Lung (tissue), 12 donors: ENCODE results near the gene PACRG. TPM values are rescaled to one million over a fixed set of nuclear protein-coding genes. Genes with fewer than 3 reads are reported as not detected.
A peak's percentile ranks its signal among the peaks of the same experiment; 100 is the strongest.

Source experiments
- ATAC-seq: fragments of 200-7000 bp; cut with Tn5 transposase; one replicate; pipeline ENCODE4 v1.9.1; 2020; ENCODE audit warnings: moderate number of reproducible peaks; ENCODE audit not compliant: insufficient read depth, low FRiP score
- DNase-seq, 3 donors: peaks; one replicate each; pipeline ENCODE4 v3.0.0-alpha.2; 2013 to 2017
- H3K27ac ChIP-seq, 2 donors: one replicate each; pipeline ENCODE4 v1.5.1; 2013; ENCODE audit warnings: mild to moderate bottlenecking in 2 of 2, moderate library complexity in 2 of 2, control low read depth in 1 of 2, inconsistent platforms in 1 of 2, low read depth in 1 of 2, low read length in 1 of 2
- H3K27me3 ChIP-seq, 3 donors: one replicate each; pipeline ENCODE4 v1.5.1; 2013; ENCODE audit warnings: low read length in 2 of 3; ENCODE audit not compliant: control insufficient read depth in 3 of 3, insufficient read depth in 3 of 3
- H3K36me3 ChIP-seq, 4 donors: one replicate each; pipeline ENCODE4 v1.5.1; 2013; ENCODE audit warnings: low read length in 4 of 4, mild to moderate bottlenecking in 1 of 4, moderate library complexity in 1 of 4; ENCODE audit not compliant: control insufficient read depth in 4 of 4, insufficient read depth in 4 of 4
- H3K4me1 ChIP-seq, 5 donors: one replicate each; pipeline ENCODE4 v1.5.1; 2013; ENCODE audit warnings: low read length in 5 of 5, mild to moderate bottlenecking in 2 of 5, moderate library complexity in 1 of 5; ENCODE audit not compliant: control insufficient read depth in 5 of 5, insufficient read depth in 5 of 5
- H3K4me3 ChIP-seq: one replicate; pipeline ENCODE4 v1.5.1; 2013; ENCODE audit warnings: mild to moderate bottlenecking, control low read depth, moderate library complexity
- H3K9ac ChIP-seq, 2 donors: one replicate each; pipeline ENCODE4 v1.5.1; 2013; ENCODE audit warnings: low read length in 2 of 2, control low read depth in 1 of 2; ENCODE audit not compliant: insufficient read depth in 1 of 2
- H3K9me3 ChIP-seq, 4 donors: one replicate each; pipeline ENCODE4 v1.5.1; 2013; ENCODE audit warnings: low read length in 3 of 4, mild to moderate bottlenecking in 1 of 4, moderate library complexity in 1 of 4; ENCODE audit not compliant: control insufficient read depth in 4 of 4, insufficient read depth in 3 of 4
- WGBS, 2 donors: extraction: QIAGEN DNeasy Blood & Tissue Kit; methylation state at CpG; one replicate each; pipeline ENCODE4 v1.1.7; 2013; 5-methylcytosine and 5-hydroxymethylcytosine counted together
- polyA plus RNA-seq, 2 donors: library from polyadenylated mRNA; stranded (reverse); fragments of 200-250 nt; gene quantifications; one replicate each; pipeline ENCODE4 v1.2.1, GENCODE V29; 2013
- total RNA-seq, 2 donors: library from RNA; depleted of rRNA in 1 of 2; stranded (reverse); fragments of >200 nt in 1 of 2; gene quantifications; one replicate each; pipeline ENCODE4 v1.2.1, GENCODE V29; 2014 to 2021
- TF ChIP-seq, protein P1 (sequence below): IDR thresholded peaks from 2 replicates; pipeline ENCODE4 v1.5.1; 2012; ENCODE audit warnings: mild to moderate bottlenecking; ENCODE audit errors: control extremely low read depth, extremely low read depth
- donor health status: control.
- donor health status: control.
- donor health status: Bipolar disorder and iron deficiency.
- donor health status: healthy.
- donor health status: DM: yes; HTN: yes; CAD: no.

Gene PACRG
- total and polyA plus RNA-seq, 4 donors: 3.8 to 26.6 (median 7.4) TPM

DNA sequence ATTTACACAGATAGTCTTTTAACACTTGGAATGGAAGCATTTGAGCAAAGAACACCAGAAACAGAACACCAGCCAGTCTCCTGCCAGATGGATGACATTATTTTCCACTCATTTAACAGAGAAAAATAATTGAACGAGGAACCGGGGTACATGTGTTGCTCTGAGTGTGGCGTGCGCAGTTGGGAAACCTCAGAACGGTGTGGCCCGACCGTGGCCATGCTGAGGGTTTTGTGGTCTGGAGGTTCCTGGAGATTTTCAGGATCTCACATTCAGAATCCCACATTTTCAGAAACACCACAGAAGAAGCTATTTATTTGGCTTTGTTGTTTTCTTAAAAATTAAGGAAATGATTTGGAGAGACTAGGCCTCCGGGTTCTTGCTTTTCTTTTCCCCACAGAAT lies 559.9 kb downstream of the PACRG start:
- ATAC-seq: no peak
- no peaks in the 10 kb centered on the region for H3K4me1 ChIP-seq

DNA sequence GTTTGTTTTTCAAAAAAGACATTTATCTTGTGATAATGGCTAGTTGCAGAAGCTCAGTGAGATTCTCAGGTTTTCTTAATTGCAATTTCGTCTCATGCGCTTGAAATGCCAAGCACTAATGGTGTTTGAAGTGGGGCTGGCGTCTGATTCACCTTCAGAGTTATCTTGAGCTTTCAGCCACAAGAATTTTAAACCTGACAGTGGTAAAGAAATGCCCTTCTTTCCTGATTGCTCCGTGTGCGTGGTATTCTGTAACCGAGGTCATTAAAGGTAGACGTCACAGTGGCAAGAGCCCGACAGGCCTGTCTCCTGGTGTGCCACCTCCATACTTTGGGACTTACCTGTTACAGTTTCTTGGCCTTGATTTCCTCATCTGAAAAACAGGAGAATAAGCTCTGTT lies 560.3 kb downstream of the PACRG start:
- H3K4me1 ChIP-seq: no peaks in the 10 kb centered on the region
- no peak for ATAC-seq
- no peaks in the 10 kb centered on the region for H3K27me3 ChIP-seq
- TF ChIP-seq, protein P1, sequence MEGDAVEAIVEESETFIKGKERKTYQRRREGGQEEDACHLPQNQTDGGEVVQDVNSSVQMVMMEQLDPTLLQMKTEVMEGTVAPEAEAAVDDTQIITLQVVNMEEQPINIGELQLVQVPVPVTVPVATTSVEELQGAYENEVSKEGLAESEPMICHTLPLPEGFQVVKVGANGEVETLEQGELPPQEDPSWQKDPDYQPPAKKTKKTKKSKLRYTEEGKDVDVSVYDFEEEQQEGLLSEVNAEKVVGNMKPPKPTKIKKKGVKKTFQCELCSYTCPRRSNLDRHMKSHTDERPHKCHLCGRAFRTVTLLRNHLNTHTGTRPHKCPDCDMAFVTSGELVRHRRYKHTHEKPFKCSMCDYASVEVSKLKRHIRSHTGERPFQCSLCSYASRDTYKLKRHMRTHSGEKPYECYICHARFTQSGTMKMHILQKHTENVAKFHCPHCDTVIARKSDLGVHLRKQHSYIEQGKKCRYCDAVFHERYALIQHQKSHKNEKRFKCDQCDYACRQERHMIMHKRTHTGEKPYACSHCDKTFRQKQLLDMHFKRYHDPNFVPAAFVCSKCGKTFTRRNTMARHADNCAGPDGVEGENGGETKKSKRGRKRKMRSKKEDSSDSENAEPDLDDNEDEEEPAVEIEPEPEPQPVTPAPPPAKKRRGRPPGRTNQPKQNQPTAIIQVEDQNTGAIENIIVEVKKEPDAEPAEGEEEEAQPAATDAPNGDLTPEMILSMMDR: no peak
- H3K27ac ChIP-seq: peak overlapping the region in 1 of 2 donors; percentile 51
- H3K9ac ChIP-seq: no peak overlapping the region
- WGBS, 2 donors: 93 to 98% methylated on average over 8 of the region's 8 CpGs
- no peaks in the 10 kb centered on the region for H3K9me3 ChIP-seq
- no peak for DNase-seq
- H3K36me3 ChIP-seq: no peaks in the 10 kb centered on the region
- no peak overlapping the region for H3K4me3 ChIP-seq

More for the DNA sequence above, 559.9 kb downstream of the PACRG start:
- H3K9me3 ChIP-seq: no peaks in the 10 kb centered on the region
- WGBS, 2 donors: 80 to 90% methylated on average over 8 of the region's 8 CpGs
- no peak overlapping the region for H3K9ac ChIP-seq
- no peak for DNase-seq
- peak overlapping the region in 1 of 2 donors; percentile 51 for H3K27ac ChIP-seq
- H3K36me3 ChIP-seq: no peaks in the 10 kb centered on the region
- H3K4me3 ChIP-seq: no peak overlapping the region
- H3K27me3 ChIP-seq: no peaks in the 10 kb centered on the region
- TF ChIP-seq, protein P1: no peak

DNA sequence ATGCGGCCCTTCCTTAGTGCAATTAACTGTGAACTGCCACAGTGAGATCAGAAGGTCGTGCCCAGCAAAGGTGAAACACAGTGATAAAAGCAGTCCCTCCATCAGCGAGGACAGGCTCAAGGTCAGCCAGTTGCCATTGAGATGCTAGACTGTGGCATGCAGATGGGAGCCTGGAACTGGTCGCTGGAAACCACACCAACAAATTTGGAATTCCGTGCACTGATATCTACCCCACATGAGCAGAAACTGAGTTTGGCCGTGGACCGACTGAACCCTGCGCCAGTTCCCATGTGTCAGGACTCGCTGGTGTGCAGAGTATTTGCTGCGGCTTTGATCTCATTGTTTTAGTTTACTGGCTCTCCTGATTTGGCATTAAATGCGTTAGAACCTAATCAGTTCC lies 561.1 kb downstream of the PACRG start:
- Histone ChIP-seq H3K9ac (no peak overlapping the region), H3K27me3 (no peaks in the 10 kb centered on the region), H3K4me3 (no peak overlapping the region), H3K27ac (peak overlapping the region in 1 of 2 donors; percentile 51), H3K9me3 (no peaks in the 10 kb centered on the region), H3K4me1 (no peaks in the 10 kb centered on the region), H3K36me3 (no peaks in the 10 kb centered on the region)
- no peak for ATAC-seq
- 93 to 94% methylated on average over 11 of the region's 11 CpGs for WGBS, 2 donors
- TF ChIP-seq, protein P1: no peak
- no peak for DNase-seq

DNA sequence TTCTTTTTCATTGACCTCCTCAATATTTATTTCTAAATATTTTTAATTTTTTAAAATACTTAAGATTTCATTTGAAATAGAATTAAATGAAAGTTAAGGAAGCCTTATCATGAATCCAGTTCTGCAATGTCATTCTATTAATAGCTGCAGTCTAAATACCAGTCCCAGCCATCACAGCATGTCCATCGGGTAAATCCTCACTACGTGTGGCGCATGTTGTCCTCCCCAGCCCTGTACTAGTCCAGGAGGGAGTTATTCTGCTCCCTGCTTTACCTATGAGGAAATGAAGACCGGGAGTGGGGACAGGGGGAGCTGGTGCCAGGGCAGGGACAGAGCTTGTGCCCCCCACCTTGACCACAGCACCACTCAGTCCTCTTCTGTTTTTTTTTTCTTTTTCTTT lies 561.7 kb downstream of the PACRG start:
- 95 to 99% methylated on average over 4 of the region's 4 CpGs for WGBS, 2 donors
- Histone ChIP-seq H3K36me3 (no peaks in the 10 kb centered on the region), H3K9me3 (no peaks in the 10 kb centered on the region), H3K9ac (no peak overlapping the region), H3K27ac (peak overlapping the region in 1 of 2 donors; percentile 72), H3K4me3 (no peak overlapping the region), H3K4me1 (no peaks in the 10 kb centered on the region), H3K27me3 (no peaks in the 10 kb centered on the region)
- ATAC-seq (no peak), DNase-seq (no peak)
- TF ChIP-seq, protein P1: no peak
